Cerebellar cortex (tissue), 1 donor: ENCODE data around the gene TMEM135.
"Not testable (repeated sequence)": the region's sequence is repeated elsewhere in the genome, so short reads cannot be mapped to it uniquely, and the experiment has no call there.

Source experiments
- DNase-seq: peaks from one replicate; pipeline ENCODE4 v3.0.0-alpha.2; 2015; ENCODE audit warnings: low spot score

TMEM135 gene

GRCh38 chr11:87260811-87261210 is 223.1 kb downstream of the TMEM135 start:
- DNase-seq, result no peak

GRCh38 chr11:87263264-87263838 is 225.6 kb downstream of the TMEM135 start:
- no peak for DNase-seq

- DNase-seq, result no peak
Observed at GRCh38 chr11:87263979-87264378, 226.2 kb downstream of the TMEM135 start.

- no peak for DNase-seq
Observed at GRCh38 chr11:87265132-87265531, 227.4 kb downstream of the TMEM135 start.

- no peak for DNase-seq
Observed at GRCh38 chr11:87265979-87266378, 228.2 kb downstream of the TMEM135 start.

GRCh38 chr11:87266751-87267150 is 229.0 kb downstream of the TMEM135 start:
- no peak for DNase-seq

- DNase-seq, result not testable (repeated sequence)
Observed at GRCh38 chr11:87271951-87272350, 234.2 kb downstream of the TMEM135 start.

- no peak for DNase-seq
Observed at GRCh38 chr11:87275176-87275575, 237.4 kb downstream of the TMEM135 start.

GRCh38 chr11:87280143-87280542 is 242.4 kb downstream of the TMEM135 start:
- DNase-seq, result no peak

GRCh38 chr11:87281496-87281895 is 243.8 kb downstream of the TMEM135 start:
- no peak for DNase-seq

GRCh38 chr11:87284306-87284705 is 246.6 kb downstream of the TMEM135 start:
- DNase-seq, result no peak

- DNase-seq, result not testable (repeated sequence)
Observed at GRCh38 chr11:87285674-87286073, 247.9 kb downstream of the TMEM135 start.

- no peak for DNase-seq
Observed at GRCh38 chr11:87286338-87286737, 248.6 kb downstream of the TMEM135 start.

- DNase-seq, result peak; percentile 70
Observed at GRCh38 chr11:87290304-87290922, 252.7 kb downstream of the TMEM135 start.

- no peak for DNase-seq
Observed at GRCh38 chr11:87292598-87292997, 254.9 kb downstream of the TMEM135 start.

- no peak for DNase-seq
Observed at GRCh38 chr11:87295237-87295636, 257.5 kb downstream of the TMEM135 start.

- DNase-seq, result no peak
Observed at GRCh38 chr11:87296627-87297026, 258.9 kb downstream of the TMEM135 start.

- no peak for DNase-seq
Observed at GRCh38 chr11:87298155-87298554, 260.4 kb downstream of the TMEM135 start.

GRCh38 chr11:87299041-87299481 is 261.3 kb downstream of the TMEM135 start:
- DNase-seq, result no peak

- DNase-seq, result no peak
Observed at GRCh38 chr11:87300640-87301380, 263.1 kb downstream of the TMEM135 start.

- no peak for DNase-seq
Observed at GRCh38 chr11:87301785-87302540, 264.2 kb downstream of the TMEM135 start.

GRCh38 chr11:87304412-87304811 is 266.7 kb downstream of the TMEM135 start:
- no peak for DNase-seq
